Activated CD4-positive, alpha-beta T cell treated with anti-CD3 and anti-CD28 coated beads, Interleukin-2, amount 50 U/mL, for 4 hours (primary cell): ENCODE measurements around the gene KIF5A.
"Not testable (repeated sequence)": the region's sequence is repeated elsewhere in the genome, so short reads cannot be mapped to it uniquely, and the experiment has no call there.

ENCODE experiments used
- DNase-seq, 2 experiments: peaks; one replicate each; pipeline ENCODE4 v3.0.0-alpha.2; 2020

KIF5A gene

DNA sequence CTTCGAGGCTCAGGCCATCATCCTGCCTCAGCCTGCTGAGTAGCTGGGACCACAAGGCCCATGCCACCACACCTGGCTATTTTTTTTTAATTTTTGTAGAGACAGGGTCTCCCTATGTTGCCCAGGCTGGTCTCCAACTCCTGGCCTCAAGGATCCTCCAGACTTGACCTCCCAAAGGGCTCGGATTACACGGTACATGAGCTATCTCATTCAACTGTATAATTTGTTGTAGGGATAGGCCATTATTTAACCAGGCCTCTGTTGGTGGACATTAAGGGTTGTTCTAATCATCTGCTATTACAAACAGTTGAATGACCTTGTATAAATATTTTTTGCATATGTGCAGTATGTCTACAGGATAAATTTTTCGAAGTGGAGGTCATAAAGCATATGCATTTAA, 9.0 kb downstream of the KIF5A start:
- DNase-seq, result no peak

DNA sequence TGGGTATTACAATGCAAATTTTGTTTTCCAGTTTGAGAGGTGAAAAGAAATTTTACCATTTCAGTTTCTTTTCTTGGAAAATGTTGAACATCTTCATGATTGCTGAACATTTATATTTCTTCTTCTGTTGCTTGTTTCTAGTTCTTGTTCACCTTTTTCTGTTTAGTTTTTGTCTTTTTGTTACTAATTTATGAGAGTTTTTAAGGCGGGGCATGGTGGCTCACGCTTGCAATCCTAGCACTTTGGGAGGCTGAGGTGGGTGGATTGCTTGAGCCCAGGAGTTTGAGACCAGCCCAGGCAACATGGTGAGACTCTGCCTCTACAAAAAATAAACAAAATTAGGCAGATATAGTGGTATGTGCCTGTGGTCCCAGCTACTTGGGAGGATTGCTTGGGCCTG, 10.7 kb downstream of the KIF5A start:
- DNase-seq, result no peak

DNA sequence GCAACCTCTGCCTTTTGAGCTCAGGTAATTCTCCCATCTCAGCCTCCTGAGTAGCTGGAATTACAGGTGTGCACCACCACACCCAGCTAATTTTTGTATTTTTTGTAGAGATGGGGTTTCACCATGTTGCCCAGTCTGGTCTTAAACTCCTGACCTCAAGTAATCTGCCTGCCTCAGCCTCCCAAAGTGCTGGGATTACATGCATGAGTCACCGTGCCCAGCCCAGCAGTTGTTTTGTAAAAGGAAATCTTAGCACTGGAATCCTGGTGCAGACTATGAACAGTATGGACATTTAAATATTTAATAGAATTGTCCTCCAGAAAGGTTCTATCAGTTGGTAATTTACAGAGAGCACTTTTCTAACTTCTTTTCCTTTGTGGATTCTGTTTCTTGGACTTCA, 11.3 kb downstream of the KIF5A start:
- DNase-seq, result not testable (repeated sequence)

DNA sequence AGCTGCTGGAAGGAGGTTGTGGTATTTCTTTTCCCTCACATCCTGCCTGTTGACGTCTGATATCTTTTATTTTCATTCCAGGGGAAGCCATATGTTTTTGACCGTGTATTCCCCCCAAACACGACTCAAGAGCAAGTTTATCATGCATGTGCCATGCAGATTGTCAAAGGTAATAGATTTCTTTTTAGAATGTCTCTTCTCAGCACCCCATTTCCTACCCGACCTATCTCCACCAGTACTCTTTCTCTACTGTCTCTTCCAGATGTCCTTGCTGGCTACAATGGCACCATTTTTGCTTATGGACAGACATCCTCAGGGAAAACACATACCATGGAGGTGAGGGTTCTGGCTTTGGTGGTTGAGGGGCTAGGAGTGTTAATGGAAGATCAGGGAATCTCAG, 13.5 kb downstream of the KIF5A start:
- no peak for DNase-seq

DNA sequence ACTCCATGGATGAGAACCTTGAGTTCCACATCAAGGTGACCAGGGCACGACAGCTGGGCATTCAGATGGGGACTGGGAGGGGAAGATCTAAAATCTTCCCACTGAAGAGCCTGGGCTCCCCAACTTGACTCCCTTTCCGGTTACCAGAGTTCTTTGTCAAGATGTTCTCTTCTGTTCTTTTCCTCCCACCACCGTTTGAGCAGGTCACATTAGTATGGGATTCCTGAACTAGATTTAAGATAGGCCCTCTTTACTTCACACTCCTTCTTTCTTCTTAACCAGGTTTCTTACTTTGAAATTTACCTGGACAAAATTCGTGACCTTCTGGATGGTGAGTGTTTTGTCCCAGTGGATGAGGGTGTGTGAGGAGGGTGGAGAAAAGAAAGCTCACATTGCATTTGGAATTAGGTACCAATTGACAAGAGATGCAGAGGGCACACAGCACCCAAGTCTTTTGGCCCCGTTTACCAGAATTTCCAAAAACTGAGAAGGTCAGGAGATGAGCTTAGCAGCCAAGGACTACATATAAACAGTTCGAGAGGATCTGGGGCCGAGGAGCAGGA, 14.4 kb downstream of the KIF5A start:
- DNase-seq, result no peak

DNA sequence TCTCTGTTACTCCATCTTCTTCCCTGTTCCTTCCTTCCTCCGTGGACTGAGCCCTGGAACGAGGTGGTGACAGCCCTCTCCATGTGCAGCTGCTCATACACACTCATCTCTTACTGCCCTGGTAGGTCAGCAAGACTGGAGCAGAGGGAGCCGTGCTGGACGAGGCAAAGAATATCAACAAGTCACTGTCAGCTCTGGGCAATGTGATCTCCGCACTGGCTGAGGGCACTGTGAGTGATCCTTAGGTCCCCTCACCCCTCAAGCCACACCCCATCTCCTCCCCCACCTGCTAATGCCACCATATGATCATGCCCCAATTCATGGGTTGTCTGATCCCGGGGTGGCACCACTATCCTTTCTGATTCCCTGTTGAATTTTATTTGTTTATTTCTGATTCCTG, 19.0 kb downstream of the KIF5A start:
- no peak for DNase-seq

DNA sequence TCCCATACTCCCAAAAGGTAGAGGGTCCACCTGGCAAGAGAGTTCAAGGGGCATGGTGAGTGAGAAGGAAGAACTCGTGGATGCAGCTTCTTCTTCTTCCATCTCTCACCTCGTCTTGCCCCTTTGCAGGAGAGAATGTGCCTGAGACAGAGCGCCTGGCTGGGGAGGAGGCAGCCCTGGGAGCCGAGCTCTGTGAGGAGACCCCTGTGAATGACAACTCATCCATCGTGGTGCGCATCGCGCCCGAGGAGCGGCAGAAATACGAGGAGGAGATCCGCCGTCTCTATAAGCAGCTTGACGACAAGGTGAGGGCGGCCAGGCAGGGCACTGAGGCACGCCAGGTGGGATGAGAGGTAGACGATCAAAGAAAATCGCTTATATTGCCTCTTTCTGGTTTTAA, 20.0 kb downstream of the KIF5A start:
- no peak for DNase-seq

DNA sequence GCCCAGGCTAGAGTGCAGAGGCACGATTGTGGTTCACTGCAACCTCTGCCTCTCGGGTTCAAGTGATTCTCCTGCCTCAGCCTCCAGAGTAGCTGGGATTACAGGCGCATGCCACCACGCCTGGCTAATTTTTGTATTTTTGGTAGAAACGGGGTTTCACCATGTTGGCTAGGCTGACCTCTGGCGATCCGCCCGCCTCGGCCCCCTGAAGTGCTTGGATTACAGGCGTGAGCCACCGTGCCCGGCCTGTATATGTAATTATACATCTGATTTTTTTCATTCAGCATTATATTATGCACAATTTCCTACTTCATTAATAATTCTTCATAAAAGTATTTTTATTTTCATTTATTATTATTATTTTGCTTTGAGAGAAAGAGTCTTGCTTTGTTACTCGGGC, 20.6 kb downstream of the KIF5A start:
- not testable (repeated sequence) for DNase-seq

DNA sequence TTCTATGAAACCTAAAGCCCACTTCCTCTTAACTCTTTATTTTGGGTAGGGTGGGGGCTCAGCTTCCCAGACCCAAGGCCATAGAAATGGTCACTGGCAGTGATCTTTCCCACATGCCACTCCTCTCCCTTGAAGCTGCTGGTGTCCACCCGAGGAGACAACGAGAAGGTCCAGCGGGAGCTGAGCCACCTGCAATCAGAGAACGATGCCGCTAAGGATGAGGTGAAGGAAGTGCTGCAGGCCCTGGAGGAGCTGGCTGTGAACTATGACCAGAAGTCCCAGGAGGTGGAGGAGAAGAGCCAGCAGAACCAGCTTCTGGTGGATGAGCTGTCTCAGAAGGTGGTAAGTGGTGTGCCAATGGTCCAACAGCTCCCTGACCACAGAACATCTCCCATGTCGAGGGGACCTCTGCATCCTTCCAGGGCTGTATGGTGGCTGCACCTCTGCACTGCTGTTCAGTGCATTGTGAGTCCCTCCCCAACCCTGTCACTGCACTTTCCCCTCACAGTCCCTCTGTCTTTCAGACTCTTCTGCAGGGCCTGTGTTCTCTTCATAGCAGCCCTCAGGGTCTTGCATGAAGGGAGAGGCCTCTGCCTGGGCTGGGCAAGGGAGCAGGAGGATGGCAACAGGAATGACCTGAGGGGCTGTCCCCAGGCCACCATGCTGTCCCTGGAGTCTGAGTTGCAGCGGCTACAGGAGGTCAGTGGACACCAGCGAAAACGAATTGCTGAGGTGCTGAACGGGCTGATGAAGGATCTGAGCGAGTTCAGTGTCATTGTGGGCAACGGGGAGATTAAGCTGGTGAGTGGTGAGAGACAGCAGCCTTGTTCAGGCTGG, 22.3 kb downstream of the KIF5A start:
- no peak for DNase-seq

DNA sequence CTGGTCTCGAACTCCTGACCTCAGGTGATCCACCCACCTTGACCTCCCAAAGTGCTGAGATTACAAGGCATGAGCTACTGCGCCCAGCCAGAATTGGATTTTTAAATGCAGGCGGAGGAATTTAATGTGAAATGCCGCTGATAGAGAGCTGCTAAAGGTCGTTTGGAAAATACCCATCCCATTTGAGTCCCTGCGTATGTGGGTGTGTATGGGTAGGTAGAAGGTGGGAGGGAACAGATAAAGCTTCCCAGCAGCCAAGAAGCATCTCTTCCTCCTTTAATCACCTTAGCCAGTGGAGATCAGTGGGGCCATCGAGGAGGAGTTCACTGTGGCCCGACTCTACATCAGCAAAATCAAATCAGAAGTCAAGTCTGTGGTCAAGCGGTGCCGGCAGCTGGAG, 25.0 kb downstream of the KIF5A start:
- DNase-seq, result no peak

DNA sequence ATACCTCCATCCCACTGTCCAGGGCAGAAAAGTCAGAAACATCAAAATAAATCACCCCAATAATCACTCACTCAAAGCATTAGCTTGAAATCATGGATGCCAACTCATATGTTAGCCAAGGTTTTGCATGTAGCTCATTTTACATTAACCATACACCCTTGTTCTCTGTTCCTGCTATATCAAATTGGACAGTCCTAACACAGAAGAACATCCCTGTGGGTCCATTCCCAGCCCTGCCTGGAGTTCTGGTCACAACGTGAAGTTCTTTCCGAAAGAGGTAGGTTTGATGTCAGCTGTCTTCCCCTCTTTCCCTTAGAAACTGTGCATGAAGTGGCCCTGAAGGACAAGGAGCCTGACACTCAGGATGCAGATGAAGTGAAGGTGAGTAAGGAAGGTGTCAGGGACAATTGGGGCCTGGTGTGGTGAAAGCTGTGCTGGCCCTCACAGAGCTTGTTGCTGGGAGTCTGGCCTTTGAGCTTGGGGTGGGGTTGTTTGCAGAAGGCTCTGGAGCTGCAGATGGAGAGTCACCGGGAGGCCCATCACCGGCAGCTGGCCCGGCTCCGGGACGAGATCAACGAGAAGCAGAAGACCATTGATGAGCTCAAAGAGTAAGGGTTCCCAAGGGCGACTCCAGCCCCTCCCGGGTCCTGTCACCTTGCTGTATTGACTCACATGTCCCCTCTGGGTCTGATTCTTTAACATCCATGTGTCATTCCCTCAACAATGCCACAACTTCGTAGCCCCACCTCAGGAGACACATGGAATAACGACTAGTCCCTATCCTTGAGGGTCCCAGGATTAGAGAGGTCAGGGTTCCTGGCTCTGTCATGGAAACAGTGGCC, 26.1 kb downstream of the KIF5A start:
- no peak for DNase-seq

DNA sequence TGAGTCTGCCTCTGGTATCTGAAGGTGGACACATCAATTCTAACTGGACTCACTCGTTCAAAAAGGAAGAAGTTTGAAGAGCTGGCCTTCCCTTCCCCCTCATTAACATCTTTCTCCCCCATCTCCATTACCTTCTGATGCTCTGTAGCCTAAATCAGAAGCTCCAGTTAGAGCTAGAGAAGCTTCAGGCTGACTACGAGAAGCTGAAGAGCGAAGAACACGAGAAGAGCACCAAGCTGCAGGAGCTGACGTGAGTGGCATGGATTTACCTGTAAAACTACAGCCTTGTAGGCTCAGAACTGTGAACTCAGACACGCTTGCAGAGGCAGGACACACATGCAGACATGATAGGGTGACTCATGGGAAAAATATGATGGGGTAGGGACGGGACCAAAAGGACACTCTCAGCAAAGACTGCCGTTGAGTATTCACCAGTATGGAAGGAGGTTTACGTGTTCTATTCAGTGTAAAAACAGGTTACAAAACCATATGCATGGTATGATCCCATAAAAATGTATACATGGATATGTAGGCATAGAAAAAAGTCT, 26.8 kb downstream of the KIF5A start:
- DNase-seq, result no peak

DNA sequence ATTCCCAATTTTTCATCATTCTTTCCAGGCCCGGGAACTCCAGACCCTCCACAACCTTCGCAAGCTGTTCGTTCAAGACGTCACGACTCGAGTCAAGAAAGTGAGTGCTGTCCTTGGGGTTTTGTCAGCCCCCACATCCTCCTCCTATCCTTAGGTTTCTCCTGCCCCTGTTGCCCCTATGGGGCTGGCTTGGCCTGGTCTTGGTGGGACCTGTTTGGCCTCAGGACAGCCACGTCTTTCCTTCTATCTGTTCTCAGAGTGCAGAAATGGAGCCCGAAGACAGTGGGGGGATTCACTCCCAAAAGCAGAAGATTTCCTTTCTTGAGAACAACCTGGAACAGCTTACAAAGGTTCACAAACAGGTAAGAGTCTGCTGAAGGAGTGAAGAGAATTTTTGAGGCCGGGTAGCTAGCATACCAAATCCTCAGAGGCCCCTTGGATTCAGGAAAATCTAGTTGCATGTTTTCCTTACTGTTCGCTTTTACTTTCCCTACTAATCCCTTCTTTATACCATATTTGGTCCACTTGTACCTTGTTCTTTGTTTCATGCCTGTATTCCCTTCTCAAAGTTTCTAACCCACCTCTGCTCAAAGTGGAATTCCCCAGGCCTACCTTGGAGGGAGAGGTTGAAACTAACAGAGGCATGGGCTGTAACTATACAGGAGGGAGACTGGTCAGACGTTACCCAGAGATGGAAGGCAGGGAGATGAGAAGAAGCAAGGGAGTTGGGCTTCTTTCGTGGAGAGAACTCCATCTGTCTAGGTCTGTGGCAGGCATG, 28.3 kb downstream of the KIF5A start:
- DNase-seq, result no peak

DNA sequence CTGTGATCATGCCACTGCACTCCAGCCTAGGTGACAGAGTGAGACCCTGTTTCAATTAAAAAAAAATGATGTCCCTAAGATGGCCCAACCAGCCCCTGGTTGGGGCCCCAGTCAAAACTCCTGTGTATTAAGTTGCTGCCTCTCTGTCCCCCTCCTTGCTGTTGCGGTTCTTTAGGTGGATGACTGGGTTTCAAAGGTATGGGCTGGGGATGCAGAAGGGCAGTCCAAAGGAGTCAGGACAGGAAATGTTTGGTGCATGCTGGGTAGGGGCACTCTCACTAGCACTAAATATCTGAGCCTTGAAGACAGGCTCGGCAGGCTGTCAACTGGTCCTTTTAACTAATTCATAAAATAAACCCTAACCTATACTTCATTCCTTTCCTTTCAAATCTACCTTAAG, 29.2 kb downstream of the KIF5A start:
- DNase-seq, result no peak

DNA sequence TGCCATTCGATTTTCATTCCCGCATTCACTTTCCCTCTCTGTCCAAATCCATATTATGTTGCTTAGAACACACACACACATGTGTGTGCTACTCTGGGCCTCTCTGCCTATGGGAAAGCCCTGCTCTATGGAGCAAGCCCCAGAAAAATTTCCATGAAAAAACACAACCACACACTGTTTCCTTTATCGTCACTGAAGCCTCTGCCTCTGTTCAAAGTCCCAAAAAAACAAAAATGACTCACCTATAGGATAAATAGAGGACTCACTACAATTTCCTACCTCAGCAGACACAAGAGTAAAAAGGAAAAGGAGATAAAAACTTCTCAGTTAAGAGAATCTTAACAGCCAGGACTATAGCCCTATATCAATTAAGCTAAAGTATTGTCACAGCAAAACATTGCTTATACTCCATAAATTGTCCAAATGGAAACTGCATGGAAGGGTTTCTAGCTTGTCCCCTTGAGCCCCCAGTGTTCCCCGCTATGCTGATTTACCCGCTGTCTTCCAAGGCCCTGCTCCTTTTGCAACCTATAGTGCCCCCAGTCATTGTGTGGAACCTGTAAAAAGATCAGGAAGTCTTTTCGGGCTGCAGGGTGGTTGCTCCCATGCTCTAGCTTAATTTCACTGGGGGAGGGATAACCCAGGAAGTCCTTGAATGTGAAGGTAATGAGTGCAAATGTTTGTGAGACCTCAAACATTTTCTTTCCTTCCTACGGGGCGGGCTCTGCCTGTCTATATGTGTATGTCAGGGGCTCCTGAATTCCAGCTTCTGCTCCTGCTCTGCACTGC, 30.0 kb downstream of the KIF5A start:
- no peak for DNase-seq

DNA sequence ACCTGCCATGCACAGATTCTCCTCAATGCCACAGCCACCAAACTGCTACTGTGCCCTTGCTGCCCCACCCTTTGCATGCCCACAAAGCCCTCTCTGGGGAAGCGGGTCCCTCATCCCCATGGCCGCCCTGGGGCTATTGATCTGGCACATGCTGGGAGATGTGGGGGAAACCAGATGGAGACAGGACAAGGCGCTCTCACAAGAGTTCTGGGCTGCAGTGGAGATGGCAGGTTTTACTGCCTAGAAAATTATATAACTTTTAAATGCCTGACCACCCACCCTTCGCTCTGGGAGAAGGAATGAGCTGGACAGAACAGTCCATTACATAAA, 30.6 kb downstream of the KIF5A start:
- no peak for DNase-seq

DNA sequence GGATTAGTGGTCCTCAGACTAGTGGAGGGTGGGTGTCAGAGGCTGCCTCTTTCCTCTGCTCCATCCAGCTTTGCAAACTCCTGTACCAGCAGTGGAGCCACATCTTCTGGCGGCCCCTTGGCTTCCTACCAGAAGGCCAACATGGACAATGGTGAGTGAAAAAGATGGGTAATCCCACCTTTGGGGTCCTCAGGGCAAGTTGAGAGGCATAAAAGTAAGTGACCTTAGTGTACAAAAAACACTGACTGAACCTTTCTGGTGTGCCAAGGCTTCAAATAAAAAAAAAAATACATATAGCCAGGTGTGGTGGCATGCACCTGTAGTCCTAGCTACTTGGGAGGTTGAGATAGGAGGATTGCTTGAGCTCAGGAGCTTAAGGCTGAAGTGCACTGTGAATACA, 32.0 kb downstream of the KIF5A start:
- no peak for DNase-seq

DNA sequence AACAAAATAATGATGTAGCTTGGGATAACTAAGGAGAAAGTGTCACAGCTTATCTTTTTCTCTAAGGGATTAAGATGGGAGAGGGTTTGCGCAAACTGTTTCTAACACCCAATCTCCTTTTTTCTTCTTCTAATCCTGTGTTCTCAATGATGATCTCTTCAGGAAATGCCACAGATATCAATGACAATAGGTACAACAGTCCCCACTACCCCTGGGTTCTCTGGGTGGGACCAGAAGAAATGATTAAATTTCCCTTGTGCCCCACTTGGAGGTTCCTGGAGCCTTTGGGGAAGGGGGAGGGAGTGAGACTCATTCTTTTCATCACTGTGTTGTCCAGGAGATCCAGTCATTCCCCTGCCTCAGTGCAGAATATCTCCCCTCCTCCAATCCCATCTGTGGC, 32.6 kb downstream of the KIF5A start:
- DNase-seq, result no peak

DNA sequence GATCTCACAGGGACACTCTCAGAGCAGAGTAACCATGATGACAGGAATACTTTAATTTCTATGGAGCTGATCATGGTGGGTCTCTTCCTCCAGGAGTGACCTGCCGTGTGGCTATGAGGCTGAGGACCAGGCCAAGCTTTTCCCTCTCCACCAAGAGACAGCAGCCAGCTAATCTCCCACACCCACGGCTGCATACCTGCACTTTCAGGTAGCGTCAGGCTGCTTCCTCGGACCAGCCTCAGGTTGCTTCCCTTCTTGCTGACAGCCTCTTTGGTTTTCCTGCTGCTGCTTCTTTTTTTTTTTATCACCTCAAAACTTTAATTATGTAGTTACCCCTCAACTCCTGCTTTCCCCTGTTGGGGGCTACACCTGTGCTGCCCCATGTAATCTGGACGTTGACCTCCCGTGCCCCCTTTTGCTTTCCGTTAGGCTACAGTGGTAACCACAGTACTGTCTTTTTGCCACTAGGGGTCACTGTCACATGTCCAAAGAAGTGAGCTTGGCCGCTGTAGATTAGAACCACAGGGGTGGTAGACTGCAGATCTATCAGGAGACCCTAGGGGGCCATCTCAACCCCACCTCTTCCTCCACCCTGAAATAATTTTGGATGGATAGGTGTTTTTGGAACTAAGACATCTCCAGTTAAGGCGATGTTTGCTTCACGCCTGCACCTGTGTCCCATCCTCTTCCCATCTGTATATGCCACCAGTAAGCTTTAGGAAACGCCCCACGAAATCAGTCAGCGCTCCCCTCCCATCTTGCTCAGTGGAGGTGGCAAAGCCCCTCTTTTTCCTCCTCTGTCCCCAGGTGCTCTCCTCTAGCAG, 33.4 kb downstream of the KIF5A start:
- peak; percentile 51 for DNase-seq

DNA sequence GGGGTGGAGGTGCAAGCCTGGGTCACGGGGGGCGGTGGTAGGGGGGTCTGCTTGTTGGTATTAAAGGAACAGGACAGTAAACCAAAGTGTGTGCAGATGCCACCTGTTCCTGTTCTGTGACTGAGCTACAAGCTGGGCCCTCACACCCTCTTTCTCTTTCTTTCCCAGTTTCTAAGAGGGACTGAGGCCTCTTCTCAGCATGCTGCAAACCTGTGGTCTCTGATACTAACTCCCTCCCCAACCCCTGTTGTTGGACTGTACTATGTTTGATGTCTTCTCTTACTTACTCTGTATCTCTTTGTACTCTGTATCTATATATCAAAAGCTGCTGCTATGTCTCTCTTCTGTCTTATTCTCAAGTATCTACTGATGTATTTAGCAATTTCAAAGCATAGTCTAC, 34.2 kb downstream of the KIF5A start:
- no peak for DNase-seq

DNA sequence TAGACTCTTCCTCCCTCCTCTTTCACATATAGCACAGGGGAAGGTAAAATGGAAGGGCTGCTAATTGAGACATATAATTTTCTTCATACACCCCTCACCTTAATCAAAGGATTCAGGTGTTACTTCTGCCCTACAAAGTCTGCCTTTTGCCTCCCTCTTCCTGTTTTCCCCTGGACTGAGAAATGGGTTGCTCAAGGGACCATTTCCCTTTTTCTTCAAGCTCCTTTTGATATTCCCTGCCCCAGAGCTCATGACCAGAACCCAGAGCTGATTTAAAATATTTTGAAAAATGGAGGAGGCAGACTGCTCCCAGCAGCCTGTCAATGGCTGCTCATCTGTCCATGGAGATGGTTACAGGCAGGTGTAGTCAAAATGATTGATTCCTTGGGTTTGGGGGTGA, 34.8 kb downstream of the KIF5A start:
- no peak for DNase-seq
